HG03558 (cell line): ENCODE results near the gene ST3GAL6.

Experiments
- ATAC-seq: cut with Tn5 transposase; IDR thresholded peaks from one replicate; pipeline ENCODE4 v1.9.1; 2021; ENCODE audit warnings: moderate number of reproducible peaks; ENCODE audit not compliant: unreplicated experiment; ENCODE audit errors: extremely low read depth

The ST3GAL6 gene

GRCh38 chr3:98843266-98843959 lies 80.3 kb downstream of the ST3GAL6 start:
- no peak for ATAC-seq
